Fibroblast of mammary gland (primary cell): ENCODE data around the gene JAM2.
"Not testable (repeated sequence)": the region's sequence is repeated elsewhere in the genome, so short reads cannot be mapped to it uniquely, and the experiment has no call there.

Source experiments
- DNase-seq: peaks from one replicate; pipeline ENCODE4 v3.0.0-alpha.2; 2010; ENCODE audit warnings: low read depth
- H3K4me3 ChIP-seq: 2 replicates; pipeline ENCODE4 v1.5.1; 2011; ENCODE audit warnings: low read depth, mild to moderate bottlenecking, low read length, moderate library complexity; ENCODE audit not compliant: control insufficient read depth
- CTCF ChIP-seq: conservative IDR thresholded peaks from 2 replicates; pipeline ENCODE4 v1.5.1; 2011; ENCODE audit warnings: low read depth, low read length, inconsistent platforms; ENCODE audit not compliant: control insufficient read depth, insufficient read depth

The JAM2 gene

GRCh38 chr21:25689226-25689625 lies 50.2 kb downstream of the JAM2 start:
- H3K4me3 ChIP-seq, result no peak overlapping the region
- TF ChIP-seq CTCF, result no peak
- peak; percentile 10 for DNase-seq

GRCh38 chr21:25691976-25692375 lies 52.9 kb downstream of the JAM2 start:
- no peak overlapping the region for H3K4me3 ChIP-seq
- TF ChIP-seq CTCF, result no peak
- DNase-seq, result no peak

DNA sequence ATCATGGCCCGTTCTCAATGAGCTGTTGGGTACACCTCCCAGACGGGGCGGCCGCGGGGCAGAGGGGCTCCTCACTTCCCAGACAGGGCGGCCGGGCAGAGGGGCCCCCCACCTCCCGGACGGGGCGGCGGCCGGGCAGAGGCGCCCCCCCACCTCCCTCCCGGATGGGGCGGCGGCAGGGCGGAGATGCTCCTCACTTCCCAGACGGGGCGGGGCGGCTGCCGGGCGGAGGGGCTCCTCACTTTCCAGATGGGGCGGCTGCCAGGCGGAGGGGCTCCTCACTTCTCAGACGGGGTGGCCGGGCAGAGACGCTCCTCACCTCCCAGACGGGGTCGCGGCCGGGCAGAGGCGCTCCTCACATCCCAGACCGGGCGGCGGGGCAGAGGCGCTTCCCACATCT lies 56.4 kb downstream of the JAM2 start:
- not testable (repeated sequence) for DNase-seq, H3K4me3 ChIP-seq

GRCh38 chr21:25700741-25701140 lies 61.7 kb downstream of the JAM2 start:
- no peak for TF ChIP-seq CTCF
- no peak overlapping the region for H3K4me3 ChIP-seq
- no peak for DNase-seq

- no peak overlapping the region for H3K4me3 ChIP-seq
- TF ChIP-seq CTCF, result no peak
- DNase-seq, result no peak
Measured at GRCh38 chr21:25701529-25701928, 62.5 kb downstream of the JAM2 start.

GRCh38 chr21:25708467-25709065 lies 69.5 kb downstream of the JAM2 start:
- DNase-seq, result peak; percentile 64
- H3K4me3 ChIP-seq, result no peak overlapping the region
- peak; percentile 70 for TF ChIP-seq CTCF

GRCh38 chr21:25709684-25710265 lies 70.7 kb downstream of the JAM2 start:
- DNase-seq, result peak; percentile 5
- H3K4me3 ChIP-seq, result no peak overlapping the region
- TF ChIP-seq CTCF, result no peak
